Measurements from ENCODE around the gene CCT4.
A peak's percentile ranks its signal among the peaks of the same experiment; 100 is the strongest.
"Not testable (repeated sequence)": the region's sequence is repeated elsewhere in the genome, so short reads cannot be mapped to it uniquely, and the experiment has no call there.

Gene CCT4

DNA sequence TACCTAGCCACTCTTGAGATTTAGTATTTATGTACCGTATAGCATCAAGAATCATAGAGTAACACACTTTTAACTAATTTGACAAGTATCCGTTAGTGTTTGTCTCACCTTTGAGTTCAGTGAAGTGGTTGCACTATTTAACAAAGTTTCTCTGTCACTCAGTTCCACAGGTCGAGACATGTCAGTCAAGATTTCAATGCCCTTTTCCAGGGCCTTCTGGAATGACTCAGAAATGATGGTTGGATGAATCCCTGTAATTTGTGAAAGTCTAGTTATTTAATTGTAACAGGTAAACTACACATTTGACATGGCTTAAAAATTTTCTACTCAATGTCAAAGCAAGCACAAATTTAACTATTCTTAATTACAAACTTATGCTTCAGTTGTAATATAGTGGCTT, 9.7 kb downstream of the CCT4 start:
- DNase-seq (ENCODE audit: low spot score) = no peak

GRCh38 chr2:61877571-61878245, 10.7 kb downstream of the CCT4 start:
- DNase-seq (ENCODE audit: low spot score) = no peak

- no peak for DNase-seq (ENCODE audit: low spot score)
Observed at GRCh38 chr2:61876400-61876799, 12.1 kb downstream of the CCT4 start.

- DNase-seq (ENCODE audit: low spot score) = not testable (repeated sequence)
Observed at GRCh38 chr2:61866482-61867089, 21.9 kb downstream of the CCT4 start.

- DNase-seq (ENCODE audit: low spot score) = no peak
Observed at GRCh38 chr2:61862085-61862484, 26.4 kb downstream of the CCT4 start.

- DNase-seq (ENCODE audit: low spot score) = no peak
Observed at GRCh38 chr2:61857224-61857623, 31.2 kb downstream of the CCT4 start.

GRCh38 chr2:61855318-61855613, 33.2 kb downstream of the CCT4 start:
- DNase-seq (ENCODE audit: low spot score) = no peak

DNA sequence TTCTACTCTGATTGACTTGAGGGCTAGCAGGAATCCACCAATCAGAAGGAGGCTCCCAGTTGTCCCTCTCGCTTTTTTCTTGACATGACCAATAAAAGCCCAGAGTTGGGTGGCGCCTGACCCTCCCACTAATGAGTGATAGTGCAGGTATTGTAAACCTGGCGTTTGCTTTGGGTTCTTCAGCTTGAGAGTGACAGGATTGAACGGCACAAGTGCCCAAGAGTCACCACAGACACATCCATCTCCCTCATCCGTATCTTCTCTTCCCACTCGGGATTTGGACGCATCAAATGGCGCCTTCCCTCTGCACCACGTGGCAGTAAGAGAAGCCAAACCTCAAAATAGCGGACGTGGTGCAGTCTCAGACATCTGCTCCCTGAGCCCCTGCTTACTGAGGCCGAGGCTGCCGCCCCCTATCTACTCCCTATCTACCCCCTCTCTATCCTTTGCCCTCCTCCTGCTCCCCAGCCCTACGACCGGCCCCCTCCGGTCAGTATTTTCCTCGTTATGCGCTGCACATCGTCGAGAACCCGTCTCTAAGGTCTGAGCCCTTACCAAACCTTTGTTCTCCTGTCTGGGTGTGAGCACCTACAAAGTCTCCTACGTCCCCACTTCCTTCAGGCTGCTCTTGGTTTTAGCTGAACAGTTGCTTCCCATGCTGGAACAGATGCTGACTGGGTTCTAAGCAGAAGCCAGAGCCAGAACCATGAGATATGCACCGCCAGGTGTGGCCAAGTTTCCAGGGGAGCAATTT, 33.7 kb downstream of the CCT4 start:
- DNase-seq (ENCODE audit: low spot score) = peak; percentile 98

DNA sequence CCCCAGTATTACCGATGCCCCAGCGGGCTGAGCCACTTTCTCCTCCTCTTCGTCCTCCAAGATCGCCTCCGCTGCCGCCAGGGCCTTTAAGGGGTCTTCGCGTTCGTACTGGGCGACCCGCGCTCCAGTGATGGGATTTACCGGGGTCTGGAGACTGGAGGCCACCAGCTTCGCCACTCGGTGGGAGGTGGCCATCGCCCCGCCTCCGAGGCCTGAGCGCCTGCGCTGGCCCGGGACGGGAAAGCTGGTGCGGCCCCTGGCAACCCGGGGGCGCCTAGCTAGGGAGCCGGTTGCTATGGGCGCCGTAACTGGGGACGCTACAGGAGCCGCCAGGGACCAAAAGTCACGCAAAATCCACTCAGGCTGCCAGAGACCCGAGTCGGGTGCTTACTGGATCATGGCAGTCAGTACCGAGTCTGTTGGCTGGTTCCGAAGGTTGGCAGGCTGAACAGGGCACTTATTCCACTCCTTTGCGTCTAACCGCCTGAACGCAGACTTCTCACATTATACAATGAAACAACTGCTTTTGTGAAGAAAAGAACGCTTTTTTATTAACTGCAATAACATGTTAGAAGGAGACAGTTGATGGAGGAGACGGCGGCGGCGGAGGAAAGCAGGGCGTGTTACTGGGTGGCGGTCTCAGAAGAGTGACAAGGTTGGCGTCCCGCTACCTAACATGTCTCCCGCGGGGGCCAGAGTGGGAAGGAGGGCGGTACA, 34.5 kb downstream of the CCT4 start, which contains the start of gene FAM161A:
FAM161A (minus strand) TSS at position 214 of the 717 bp plus-strand sequence; CDS start at position 195, 19 bp downstream.
- DNase-seq (ENCODE audit: low spot score) = peak; percentile 88

GRCh38 chr2:61853086-61853846, 35.2 kb downstream of the CCT4 start:
- DNase-seq (ENCODE audit: low spot score) = peak; percentile 86

DNA sequence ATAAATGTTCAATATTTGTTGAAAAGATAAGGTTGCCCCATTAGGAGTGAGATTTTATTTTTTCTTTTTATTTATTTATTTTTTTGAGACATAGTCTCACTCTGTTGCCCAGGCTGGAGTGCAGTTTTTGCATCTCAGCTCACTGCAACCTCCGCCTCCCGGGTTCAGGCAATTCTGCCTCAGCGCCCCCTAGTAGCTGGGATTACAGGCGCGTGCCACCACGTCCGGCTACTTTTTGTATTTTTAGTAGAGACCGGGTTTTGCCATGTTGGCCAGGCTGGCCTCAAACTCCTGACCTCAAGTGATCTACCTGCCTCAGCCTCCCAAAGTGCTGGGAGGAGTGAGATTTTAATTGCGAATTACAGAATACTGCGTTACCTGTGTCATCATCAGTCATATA, 37.2 kb downstream of the CCT4 start:
- not testable (repeated sequence) for DNase-seq (ENCODE audit: low spot score)

- no peak for DNase-seq (ENCODE audit: low spot score)
Observed at GRCh38 chr2:61845320-61845719, 43.1 kb downstream of the CCT4 start.

DNA sequence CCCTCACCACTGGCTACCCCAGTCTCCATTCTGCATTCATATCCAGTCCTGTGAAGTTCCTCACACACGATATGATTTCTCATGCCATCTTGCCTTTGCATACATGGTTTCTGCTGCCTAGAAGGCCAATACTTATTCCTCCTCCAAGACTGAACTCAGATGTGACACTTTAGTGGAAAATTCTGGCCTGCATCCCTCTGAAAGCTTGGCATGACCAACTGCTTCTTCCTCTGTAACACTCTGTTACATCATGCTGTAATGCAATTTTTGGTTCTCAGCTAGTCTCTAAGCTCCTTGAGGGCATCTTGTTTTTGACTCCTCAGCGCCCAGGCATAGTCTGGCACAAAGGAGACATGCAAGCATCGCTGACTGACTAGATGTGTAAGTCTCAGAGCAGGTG, 47.2 kb downstream of the CCT4 start:
- DNase-seq (ENCODE audit: low spot score) = no peak

DNA sequence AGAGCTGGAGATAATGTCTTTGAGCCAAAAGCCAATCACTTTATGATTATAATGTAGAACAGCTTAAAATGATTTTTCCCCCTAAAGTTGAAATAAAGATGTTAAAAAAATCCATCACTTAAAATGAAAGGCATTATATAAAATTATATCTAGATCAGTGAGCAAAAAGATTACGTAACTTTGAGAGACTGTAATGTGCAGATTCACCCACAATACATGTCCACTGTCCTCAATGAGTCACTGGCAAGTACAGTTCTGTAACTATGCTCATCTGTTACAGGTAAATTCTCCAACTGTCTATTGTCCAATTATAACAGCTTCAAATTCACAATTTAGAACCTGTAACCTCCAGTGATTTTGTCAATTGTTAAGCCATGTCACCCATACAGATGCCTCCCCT, 53.6 kb downstream of the CCT4 start:
- no peak for DNase-seq (ENCODE audit: low spot score)

DNA sequence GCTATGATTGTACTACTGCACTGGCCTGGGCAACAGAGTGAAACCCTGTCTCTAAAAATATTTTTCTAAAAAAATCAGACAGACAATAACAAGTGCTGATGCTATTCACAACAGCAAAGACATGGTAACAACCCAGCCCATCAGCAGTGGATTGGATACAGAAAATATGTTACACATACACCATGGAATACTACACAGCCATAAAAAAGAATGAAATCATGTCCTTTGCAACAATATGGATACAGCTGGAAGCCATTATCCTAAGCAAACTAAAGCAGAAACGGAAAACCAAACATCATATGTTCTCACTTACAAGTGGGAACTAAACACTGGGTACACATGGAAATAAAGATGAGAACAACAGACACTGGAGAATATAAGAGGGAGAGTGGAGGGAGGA, 54.5 kb downstream of the CCT4 start:
- DNase-seq (ENCODE audit: low spot score) = no peak

GRCh38 chr2:61832183-61832841, 56.1 kb downstream of the CCT4 start:
- no peak for DNase-seq (ENCODE audit: low spot score)

- DNase-seq (ENCODE audit: low spot score) = no peak
Observed at GRCh38 chr2:61822255-61822654, 66.2 kb downstream of the CCT4 start.
